GM21723 (cell line): ENCODE results near the gene PTGS1.
A peak's percentile ranks its signal among the peaks of the same experiment; 100 is the strongest.
"Not testable (repeated sequence)": the region's sequence is repeated elsewhere in the genome, so short reads cannot be mapped to it uniquely, and the experiment has no call there.

ENCODE experiments used
- ATAC-seq: cut with Tn5 transposase; IDR thresholded peaks from one replicate; pipeline ENCODE4 v1.9.1; 2021; ENCODE audit warnings: mild to moderate bottlenecking, moderate library complexity; ENCODE audit not compliant: unreplicated experiment

The PTGS1 gene

DNA sequence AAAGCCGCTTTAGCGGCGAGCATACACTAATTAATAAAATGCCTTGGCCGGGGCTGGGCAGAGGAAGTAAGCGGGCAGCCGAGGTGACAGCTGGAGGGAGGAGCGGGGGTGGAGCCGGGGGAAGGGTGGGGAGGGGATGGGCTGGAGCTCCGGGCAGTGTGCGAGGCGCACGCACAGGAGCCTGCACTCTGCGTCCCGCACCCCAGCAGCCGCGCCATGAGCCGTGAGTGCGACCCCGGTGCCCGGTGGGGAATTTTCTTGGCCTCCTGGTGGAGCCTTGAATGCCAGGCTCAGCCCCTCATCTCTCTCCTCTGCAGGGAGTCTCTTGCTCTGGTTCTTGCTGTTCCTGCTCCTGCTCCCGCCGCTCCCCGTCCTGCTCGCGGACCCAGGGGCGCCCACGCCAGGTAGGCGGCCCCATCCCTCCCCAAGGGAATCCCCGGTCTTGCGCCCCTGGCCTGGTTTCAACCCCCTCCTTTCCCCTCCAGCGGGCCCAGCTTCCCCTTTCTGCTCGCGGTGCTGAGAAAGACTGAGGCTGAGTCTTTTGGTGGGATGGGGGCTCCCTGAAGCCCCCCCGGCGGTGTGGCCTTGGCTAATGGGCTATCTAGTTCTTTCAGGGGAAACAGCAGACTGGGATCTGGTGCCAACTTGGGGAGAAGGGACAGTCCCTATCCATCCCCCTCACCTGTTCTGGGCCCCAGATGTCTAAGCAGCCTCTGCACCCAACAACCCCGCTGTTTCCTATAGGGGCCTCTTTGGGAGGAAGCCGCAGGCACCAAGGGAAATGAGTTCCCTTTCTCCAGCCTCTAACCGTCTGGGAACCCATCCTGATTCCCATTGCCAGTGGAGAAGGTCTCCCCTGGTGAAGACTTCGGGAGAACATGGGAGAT lies at the start of gene PTGS1:
PTGS1 (plus strand) TSS at position 156 of the 887 bp plus-strand sequence; CDS start at position 217, 61 bp downstream.
- ATAC-seq = peak; percentile 71

DNA sequence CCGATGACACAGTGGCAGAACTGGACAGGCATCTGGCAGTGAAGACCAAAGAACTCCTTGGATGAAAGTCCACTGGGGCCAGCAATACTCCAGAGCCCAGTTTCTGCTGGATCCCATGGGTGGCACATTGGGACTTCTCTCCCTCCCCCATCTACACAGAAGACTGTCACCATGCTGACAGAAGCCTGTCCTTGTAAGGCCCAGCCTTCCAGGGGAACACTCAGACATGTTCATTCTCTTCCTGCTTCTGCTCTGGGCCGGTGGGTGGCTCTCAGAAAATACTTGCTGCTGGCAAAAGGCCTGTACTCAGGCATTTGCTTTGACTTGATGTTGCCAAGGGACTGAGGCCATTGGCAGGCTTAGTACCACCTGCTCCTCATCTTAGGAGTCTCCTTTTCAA lies 48.3 kb upstream of the PTGS1 start:
- no peak for ATAC-seq

DNA sequence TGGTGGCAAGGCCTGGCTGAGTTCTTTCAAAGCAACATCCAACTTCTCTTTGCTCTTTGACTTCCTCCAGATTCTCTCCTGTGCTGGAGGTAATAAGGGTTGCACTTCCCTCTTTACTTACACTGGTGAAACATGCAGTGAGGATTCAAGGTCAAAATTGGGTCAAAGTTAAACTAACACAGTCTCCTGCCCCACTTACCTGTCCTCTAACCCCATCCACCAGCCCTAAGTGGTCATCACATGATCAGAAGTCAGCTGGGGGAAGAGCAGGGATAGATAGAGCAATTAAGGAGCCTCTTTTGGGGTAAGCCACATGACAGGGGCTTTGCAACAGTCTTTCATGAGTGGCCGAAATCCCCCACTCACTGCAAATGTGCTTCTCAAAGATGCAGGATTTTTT lies 46.2 kb upstream of the PTGS1 start:
- not testable (repeated sequence) for ATAC-seq

DNA sequence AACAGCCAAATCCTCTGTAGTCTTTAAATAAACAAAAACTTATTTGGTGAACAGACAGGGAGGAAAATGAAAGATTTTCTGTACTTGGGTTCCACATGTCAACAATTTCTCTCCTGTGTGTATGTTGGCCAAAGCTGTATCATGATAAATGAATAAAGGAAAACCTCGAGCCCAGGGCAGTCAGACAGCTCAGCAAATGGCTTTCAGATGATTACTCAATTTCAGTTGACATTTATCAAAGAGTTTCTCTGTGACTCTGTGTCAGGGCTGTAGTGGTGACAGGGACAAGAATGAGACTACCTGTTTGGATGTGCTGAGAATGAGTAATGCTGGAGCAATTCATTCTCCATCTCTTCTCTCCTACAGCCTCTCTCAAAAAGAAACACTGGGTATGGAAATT lies 45.7 kb upstream of the PTGS1 start:
- ATAC-seq = no peak

- ATAC-seq = no peak
Measured at GRCh38 chr9:122327175-122327574, 43.6 kb upstream of the PTGS1 start.

DNA sequence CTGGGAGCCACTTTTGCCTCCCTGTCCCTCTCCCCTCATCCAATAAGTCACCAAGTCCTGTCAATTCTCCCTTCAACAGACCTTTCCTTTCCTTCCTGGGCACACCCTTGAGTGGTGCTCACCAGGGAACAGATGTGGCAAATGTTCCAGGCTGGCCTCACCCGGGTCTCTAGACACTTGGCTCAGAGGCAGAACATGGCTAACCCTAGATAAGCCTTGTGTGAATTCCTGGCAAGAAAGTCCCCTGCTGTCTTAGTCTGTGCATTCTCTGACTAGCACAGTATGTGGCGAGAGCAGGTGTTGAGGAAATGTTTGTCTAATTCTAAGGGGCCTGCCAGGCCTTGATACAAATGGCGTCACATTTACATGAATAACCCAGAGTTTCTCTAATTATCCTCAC lies 41.2 kb upstream of the PTGS1 start:
- no peak for ATAC-seq

DNA sequence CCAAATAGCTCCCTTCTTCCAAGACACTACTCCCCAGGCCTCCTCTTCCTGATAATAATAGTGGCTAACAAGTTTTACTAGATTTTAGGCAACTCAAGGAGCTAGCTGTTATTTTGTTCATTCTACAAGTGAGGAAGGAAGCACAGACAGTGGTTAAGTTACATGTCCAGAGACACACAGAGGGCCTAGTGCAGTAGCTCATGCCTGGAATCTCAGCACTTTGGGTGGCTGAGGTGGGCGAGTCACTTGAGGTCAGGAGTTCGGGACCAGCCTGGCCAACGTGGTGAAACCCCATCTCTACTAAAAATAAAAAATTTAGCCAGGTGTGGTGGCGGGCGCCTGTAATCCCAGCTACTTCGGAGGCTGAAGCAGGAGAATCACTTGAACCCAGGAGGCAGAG lies 40.4 kb upstream of the PTGS1 start:
- ATAC-seq = not testable (repeated sequence)

- ATAC-seq = no peak
Measured at GRCh38 chr9:122331523-122331927, 39.3 kb upstream of the PTGS1 start.

- no peak for ATAC-seq
Measured at GRCh38 chr9:122332083-122332482, 38.7 kb upstream of the PTGS1 start.

DNA sequence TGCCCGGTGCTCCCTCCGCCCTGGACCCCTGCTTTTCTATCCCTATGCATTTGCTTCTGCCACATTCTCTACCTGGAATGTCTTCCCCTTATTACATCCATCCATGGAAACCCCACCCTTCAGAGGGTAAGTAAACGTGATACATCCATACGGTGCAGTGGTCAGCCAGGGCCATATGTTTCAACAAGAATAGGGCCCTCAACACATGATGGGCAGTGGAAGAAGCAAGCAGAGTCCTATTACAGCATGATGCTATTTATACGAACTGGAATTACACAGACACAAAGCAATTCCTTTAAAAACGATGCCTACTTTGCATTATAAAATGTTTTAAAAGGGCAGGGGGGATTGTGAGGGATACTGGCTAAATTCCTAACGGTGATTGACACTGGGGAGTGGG lies 38.2 kb upstream of the PTGS1 start:
- no peak for ATAC-seq

DNA sequence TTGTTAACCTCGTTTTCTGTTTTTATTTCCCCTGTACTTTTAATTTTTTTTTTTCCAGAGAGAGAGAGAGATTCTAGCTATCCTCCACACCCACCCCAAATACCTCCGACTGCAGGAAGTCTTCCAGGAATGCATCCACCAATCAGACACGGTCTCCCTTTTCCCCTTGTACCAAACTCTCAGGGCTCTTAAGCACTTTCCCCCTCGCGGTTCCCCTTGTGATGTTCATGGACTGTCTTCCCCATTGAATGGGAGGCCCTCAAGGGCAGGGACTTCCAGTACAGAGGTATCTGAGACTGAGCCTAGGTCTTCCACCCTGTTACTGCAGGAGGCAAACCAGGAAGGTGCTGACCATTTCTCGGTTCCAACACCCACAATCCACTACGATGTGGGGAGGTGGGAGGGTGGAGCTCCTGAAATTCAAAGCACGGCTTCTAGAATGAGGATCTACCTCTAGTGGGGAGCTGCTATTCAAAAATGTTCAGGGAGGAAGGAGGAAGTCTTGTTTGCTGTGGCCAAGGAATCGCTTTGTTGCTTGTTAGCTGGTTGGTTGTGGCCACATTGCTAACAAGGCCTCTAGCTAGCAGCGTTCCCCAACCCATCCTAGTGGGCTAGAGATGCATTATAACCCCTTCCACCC lies 37.5 kb upstream of the PTGS1 start:
- ATAC-seq = no peak

- no peak for ATAC-seq
Measured at GRCh38 chr9:122334916-122335315, 35.9 kb upstream of the PTGS1 start.

DNA sequence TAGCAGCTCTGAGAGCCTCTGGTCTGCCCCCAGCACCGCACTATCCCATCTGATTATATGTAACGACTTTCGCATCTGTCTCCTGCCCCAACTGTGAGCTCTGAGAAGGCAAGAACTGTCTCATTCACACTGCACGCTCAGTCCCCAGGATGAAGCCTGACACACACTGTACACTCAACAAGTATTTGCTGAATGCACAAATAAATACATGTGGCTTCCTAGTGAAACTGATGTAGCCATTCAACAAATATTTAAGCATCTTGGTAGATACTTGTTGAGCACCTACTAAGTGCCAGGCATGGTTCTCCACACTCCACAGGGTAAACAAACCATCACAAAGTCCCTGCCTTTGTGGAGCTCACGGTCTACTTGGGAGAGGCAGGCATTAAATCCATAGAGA lies 34.6 kb upstream of the PTGS1 start:
- no peak for ATAC-seq

GRCh38 chr9:122336866-122337555 lies 33.8 kb upstream of the PTGS1 start:
- no peak for ATAC-seq

DNA sequence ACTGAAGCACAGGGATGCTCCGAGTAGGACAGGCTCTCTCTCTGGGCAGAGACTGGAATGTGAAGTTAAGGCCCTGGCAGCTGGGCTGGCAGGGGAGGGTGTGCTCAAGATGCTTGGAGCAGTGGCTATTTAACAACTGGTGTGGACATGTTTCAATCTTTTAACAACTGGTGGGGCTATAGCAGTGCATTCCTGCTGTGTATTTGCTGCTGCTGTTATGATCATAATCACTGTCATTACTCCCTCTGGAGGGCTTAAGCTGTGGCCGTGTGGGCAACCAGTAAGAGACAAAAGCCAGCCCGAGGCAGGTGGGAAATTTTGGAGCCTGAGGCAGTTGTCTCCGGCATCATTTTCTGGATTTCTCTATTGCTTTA lies 33.3 kb upstream of the PTGS1 start:
- no peak for ATAC-seq

- ATAC-seq = no peak
Measured at GRCh38 chr9:122338536-122338935, 32.3 kb upstream of the PTGS1 start.

GRCh38 chr9:122338994-122339393 lies 31.8 kb upstream of the PTGS1 start:
- no peak for ATAC-seq

- ATAC-seq = no peak
Measured at GRCh38 chr9:122339579-122339978, 31.2 kb upstream of the PTGS1 start.

GRCh38 chr9:122340161-122340560 lies 30.7 kb upstream of the PTGS1 start:
- ATAC-seq = no peak

- ATAC-seq = no peak
Measured at GRCh38 chr9:122342323-122343050, 28.3 kb upstream of the PTGS1 start.
